Bone marrow (tissue), 2 donors: ENCODE data around the gene HBG1.
A peak's percentile ranks its signal among the peaks of the same experiment; 100 is the strongest.

Source experiments
- DNase-seq, 2 donors: peaks; one replicate each; lab custom pipeline; 2025; lab: John Stamatoyannopoulos, UW

HBG1 gene

DNA sequence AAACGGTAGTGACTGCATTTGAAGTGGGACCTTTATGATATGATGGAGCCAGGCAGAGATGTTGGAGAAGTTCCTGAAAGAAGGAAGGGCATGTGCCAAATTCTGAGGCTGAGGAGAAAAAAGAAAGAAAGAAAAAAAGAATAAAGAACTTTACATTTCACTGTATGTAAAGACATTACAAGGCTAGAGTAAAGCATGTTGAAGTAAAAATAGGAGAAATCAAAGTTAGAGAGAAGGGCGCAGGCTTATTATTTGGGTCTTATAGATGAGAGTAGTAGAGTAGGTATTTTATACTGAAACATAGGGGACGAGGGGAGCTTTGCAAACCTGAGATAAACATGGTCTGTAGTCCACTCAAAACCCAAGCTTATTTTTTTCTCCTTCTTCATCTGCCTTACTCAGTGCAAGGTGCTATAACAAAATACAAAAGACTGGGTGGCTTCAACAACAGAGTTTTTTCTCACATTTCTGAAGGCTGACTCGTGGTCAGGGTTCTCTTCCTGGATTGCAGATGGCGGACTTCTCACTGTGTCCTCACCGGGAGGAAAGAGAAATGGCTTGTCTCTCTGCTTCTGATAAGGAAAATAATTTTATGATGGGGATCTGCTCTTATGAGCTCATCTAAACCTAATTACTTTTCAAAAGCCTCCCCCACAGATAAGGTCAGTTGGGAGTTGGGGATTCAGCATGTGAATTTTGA lies 2.7 kb downstream of the HBG1 start:
- DNase-seq, result no peak

DNA sequence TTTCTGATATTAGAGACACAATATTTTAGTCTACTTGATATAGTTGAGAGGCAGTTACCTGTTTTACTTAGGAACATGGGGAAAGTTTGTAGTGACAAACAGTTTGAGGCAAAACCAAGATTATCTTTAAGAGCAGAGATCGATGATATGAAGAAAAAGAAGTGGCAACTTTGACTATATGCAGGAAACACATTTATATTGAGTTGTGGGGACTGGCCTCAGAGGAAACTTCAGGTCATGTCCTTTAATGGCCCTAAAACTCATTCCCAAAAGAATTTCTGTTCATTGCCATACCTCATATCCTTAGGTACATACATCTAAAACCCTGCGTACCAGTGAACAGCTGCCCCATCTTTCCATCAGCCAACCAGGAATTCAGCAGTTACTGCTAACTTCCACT lies 4.5 kb downstream of the HBG1 start:
- no peak for DNase-seq

DNA sequence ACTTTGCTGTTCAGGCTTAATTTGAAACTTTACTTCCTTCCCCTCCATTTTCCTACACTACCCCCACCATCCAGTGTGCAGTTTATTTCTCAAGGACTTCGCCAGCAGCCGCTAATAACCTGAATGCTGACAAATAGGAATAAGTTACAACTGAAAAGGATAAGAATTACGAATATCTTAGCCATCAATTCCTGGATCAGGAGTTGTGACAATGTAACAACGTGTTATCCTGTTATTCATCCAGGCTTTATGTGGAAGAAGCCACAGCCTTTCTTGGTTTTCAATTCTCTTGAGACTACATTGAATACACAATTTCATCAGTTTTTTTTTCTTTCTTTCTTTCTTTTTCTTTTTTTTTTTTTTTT lies 5.9 kb downstream of the HBG1 start:
- DNase-seq, result no peak

DNA sequence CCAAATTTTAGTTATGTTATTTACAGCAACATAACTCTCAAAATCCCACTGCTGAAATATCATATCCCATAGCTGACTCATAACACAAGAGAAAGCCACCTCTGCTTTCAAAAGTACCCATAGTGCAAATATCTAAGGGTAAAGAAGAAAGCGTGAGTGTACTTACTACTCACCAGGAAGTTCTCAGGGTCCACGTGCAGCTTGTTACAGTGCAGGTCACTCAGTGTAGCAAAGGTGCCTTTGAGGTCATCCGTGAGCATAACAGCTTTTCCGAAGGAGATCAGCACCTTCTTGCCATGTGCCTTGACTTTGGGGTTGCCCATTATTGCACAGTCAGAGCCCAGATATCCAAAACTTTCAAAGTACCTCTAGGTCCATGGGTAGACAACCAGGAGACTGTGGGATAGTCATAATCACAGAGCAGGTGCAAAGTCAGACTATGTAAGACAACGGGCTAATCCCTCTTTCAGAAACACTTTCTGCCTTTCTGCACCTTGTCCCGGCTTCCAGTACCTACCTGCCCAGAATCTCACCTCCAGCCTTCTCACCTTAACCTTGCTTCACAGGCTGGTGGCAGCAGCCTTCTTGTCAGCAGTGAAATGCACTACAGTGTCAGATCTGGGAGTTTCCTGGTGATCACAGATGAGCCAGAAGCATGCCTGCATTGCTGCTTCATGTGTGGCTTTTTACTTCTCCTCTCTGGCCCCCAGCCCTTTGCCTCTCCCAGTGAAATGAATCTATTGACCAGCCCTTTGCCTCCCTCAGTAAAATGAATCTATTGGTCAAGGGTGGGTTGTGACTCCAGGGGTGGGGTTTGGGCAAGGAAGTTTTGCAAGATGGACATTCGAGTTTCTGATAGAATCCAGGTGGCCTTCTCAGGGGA lies 6.5 kb downstream of the HBG1 start:
- no peak for DNase-seq

DNA sequence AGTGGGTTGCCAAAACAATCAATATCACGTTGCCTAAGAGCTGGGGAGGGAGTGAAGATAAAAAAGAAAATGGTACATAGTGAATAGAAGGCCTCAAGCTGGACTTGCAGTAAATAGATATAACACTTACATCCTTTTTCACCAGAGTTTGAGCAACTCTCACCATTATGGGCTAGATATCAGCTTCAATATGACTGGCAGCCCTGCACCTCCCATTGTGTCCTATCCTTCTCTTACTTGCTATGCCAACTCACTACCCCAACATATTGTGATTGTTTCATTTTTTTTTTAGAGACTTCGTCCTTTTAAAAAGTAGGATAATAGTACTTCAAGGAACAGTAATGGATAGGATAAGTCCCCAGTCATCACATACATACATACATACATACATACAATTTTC lies 7.4 kb downstream of the HBG1 start:
- no peak for DNase-seq

DNA sequence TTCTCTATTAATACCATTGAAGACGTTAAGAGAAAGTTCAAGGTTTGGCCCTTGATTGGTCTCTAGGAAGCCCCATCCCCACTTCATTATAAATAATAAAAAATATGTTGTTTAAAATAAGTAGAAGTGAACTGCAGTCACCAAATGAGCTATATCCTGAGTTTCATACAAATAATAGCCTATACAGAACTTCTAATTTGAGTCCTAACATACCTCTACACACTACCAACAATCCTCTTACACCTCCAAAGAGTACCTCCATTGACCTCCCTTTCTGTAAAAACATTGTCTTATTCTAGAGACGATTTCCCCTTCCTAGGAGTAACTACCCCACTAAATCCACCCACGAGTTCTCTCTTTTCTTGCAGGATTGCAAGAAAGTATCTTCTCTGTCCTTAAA lies 8.2 kb downstream of the HBG1 start:
- DNase-seq, result no peak

DNA sequence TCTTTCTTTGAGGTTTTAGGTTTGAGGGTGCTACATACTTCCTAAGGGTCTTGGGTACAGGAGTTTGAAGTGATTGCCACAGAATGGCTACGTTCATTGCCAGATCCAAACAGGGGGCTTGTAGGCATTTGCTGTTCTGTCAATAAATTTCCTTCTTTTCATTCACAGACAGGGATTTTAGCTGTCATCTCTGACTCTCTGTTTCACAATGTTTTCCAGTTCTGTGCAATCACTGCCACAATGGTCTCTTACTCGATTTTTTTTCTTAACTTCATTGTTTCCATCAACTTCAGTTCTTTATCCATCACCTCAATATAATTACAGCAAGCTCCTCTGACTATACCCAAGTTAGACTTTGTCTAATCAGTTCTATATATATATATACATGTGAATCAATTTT lies 9.2 kb downstream of the HBG1 start:
- DNase-seq, result no peak

DNA sequence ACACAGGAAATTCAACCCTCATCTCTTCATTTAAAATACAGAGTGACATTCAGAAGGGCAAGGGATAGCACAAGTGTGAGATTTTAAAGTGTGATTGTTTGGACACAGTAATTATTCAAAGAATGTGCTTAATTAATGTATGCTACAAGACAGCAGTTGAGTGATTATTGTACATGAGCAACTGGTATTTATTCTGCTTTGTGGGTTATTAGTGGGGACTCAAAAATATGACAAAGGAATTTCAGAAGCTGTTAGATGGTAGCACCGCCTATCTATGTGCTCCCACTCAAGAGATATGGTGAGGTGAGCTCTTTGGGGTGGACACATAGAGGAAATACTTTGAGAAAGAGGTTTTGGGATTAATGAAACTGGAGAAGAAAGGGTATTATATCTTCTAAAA lies 9.6 kb downstream of the HBG1 start:
- no peak for DNase-seq

DNA sequence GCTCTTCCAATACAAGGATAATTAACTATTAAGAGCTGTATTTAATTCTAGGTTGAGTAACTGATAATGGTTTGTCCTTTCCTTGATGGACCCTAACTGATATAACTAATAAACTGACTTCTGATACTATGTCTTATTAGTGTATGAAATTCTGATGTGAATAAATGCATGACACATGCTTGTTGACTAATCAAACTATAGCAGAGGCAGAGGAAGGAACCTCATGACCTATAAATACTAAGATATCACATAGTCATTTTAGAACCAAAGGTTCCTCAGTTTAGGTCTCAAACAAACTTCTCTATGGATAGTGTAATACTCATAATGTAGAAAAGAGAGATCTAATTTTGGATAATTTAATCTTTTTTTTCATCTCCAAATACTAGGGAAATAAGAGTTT lies 10.6 kb downstream of the HBG1 start:
- no peak for DNase-seq

DNA sequence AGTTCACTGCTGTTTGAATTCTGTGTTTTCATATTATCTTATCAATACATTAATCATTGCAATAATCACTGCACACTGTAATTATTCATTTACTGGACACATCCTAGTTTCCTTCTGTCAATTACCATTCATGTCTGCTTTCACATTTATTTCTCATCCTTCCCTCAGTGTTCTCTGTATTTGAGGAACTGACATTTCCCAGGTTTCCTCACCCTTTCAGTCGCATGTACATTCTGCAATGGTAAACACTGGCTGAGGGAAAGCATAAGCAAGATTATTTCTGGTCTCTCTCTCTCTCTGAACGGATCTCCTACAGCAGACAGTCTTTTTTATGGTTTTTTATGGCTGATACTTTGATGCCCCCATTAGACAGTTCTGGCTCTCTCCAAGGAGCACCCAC lies 11.2 kb downstream of the HBG1 start:
- no peak for DNase-seq

DNA sequence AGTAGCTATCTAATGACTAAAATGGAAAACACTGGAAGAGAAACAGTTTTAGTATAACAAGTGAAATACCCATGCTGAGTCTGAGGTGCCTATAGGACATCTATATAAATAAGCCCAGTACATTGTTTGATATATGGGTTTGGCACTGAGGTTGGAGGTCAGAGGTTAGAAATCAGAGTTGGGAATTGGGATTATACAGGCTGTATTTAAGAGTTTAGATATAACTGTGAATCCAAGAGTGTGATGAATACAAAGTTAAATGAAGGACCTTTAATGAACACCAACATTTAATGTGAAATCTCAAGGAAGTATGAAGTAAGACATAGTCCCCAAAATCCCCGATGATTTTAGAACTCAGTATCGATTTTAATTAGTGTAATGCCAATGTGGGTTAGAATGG lies 12.2 kb downstream of the HBG1 start:
- DNase-seq, result no peak

DNA sequence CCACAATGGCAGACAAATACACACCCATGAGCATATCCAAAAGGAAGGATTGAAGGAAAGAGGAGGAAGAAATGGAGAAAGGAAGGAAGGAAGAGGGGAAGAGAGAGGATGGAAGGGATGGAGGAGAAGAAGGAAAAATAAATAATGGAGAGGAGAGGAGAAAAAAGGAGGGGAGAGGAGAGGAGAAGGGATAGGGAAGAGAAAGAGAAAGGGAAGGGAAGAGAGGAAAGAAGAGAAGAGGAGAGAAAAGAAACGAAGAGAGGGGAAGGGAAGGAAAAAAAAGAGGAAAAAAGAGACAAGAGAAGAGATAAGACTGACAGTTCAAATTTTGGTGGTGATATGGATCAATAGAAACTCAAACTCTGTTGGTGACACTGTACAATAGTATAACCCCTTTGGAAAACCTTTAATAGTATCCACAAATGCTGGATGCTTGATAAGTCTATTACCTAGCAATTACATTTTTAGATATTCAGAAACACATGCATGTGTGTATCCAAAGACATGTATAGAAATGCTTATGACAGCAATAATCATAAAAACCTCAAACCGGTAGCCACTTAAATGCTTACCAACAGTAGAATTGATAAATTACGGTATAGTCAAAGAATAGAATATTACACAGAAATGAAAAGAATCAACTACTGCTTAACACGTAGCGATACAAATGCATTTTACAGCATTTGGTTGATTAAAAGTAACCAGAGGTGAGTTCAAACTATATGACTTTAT lies 14.1 kb downstream of the HBG1 start:
- no peak for DNase-seq

DNA sequence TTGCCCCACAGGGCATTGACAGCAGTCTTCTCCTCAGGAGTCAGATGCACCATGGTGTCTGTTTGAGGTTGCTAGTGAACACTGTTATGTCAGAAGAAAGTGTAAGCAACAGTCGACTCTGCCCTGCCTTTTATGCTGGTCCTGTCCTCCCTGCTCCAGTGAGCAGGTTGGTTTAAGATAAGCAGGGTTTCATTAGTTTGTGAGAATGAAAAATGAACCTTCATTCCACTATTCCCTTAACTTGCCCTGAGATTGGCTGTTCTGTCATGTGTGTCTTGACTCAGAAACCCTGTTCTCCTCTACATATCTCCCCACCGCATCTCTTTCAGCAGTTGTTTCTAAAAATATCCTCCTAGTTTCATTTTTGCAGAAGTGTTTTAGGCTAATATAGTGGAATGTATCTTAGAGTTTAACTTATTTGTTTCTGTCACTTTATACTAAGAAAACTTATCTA lies 15.2 kb downstream of the HBG1 start, which contains the start of gene HBD:
TSS of gene HBD (minus strand) at position 103 of the 454 bp plus-strand sequence. CDS start at position 53, 50 bp downstream.
- peak in 1 of 2 donors; percentile 89 for DNase-seq

DNA sequence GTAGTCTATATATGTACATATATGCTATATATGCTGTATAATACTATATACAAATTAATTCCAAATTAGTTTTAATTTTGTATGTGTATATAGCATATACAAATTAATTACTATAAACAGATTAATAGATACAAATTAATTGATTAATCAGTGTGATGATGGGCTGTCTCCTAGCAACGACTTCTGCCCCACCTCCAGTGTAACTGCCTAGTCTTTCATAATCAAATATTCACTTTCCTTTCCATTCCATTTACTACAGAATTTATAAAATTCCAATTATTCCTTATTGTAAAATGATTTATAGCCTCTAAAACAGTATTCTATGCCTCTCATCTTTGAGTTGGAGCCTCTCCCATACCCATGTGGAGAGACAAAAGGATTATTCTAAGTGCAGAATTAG lies 16.4 kb downstream of the HBG1 start:
- DNase-seq, result no peak

DNA sequence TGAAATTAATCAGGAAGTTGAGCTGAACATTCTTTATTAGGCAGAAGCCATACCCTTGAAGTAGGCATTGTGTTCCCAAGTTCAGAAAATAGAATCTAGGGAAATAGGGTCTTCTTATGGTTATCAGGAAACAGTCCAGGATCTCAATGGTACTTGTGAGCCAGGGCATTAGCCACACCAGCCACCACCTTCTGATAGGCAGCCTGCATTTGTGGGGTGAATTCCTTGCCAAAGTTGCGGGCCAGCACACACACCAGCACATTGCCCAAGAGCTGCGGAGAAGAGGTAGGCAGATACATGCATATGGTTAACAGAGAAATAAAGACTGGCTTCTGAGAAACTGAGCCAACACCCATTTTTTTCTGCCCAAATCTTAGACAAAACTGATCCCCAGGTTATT lies 16.8 kb downstream of the HBG1 start:
- no peak for DNase-seq

DNA sequence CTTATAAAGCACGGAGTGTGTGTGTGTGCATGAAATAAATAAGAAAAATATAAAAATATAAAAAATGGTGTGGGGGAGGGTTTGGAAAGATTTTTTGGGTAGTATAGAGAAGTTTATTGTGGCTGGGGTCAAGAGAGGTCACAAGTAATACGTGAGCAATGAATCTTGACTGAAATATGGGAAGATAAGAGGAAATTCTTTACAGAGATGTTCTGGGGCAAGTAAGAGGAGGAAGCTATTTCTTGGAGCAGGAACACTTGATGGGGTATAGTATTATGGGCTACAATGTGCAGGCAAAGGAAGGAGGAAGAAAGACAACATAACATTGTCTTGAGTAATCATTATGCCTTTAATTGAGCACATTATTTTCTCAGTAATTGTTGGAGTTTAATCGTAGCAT lies 17.5 kb downstream of the HBG1 start:
- DNase-seq, result no peak

DNA sequence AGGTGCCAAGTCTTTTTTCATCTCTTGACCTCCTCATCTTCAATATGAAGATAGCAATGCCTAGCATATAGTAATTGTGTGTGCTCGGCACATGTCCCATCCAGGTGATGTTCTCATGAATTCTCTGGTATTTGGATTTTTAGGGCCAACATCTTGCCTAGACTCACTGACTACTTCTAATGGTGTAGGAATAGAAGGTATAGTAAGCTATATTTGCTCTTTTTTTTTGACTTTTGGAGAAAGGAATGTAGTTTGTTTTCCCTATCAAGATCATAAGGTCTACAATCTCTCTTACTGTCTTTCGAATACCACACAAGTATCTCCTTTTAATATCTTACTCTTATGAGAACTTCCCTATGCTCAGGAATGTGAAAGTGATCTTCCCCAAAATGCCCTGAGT lies 18.5 kb downstream of the HBG1 start:
- no peak for DNase-seq

DNA sequence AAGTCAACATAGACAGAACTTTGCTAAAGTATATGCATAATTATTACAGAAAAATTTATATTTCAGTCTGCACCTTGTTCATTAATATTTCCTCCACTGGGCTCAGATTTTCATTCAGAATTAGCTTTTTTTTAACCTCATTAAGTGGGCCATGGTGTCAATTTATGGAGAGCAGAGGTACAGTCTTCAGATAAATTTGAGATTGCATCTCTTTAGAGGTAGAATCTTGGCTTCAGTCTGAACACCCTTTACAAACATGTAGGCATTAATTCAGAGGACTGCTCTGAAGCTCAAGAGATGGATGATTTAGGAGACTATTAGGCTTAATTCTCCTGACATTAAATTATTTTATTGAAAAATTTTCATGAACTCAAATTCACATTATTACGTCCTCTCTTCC lies 19.4 kb downstream of the HBG1 start:
- DNase-seq, result no peak

DNA sequence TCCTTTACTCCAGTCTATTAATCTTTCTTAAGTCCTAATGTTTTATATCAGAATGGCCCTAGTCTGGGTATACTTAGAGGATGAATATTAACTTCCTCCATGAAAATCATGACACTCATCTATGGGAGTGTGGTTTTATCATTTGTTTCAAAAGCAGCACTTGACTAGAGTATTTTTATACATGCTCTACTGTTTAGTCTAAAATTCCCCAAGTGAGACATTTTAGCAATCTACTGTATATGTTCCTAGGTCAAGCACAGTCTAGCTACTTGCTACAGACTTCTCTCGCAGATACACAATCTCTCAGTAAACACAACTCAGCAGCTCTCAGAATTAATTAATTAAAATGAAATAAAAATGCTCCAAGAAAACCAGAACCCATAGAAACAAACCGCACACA lies 19.9 kb downstream of the HBG1 start:
- DNase-seq, result no peak

DNA sequence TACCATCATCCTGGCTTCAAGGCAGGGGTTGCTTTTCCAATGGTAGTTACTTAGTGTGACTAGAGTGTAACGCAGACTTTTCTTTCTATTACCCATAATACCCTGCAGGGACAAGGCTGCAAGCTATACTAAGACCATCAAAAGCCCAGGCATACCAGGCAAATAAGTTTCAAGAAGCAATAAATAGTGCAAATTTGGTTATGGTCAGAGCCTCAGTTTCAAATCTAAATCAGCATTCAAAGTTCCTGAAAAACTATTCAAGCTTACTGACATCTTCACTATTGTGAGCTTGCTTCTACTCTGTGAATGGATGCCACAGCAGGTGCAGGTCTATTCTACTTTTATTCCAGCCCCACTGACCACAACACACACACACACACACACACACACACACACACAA lies 20.3 kb downstream of the HBG1 start:
- DNase-seq, result no peak

DNA sequence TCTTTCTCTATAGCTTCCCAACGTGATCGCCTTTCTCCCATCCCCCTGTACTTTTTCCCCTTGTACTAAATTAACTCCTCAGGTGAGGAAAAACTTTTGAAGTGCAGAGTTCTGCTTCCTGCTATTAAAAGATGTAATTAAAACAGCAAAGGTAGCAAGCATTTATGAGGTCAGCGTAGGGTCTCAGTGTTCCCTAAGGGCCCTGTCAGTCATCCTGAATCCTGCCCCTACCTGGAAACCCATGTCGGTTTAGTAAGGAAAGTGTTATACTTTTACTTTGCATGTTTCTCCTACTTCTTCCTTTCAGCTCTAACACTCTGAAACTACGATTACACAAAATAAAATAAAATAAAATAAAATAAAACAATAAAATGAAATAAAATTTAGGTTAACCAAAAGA lies 21.5 kb downstream of the HBG1 start:
- no peak for DNase-seq

DNA sequence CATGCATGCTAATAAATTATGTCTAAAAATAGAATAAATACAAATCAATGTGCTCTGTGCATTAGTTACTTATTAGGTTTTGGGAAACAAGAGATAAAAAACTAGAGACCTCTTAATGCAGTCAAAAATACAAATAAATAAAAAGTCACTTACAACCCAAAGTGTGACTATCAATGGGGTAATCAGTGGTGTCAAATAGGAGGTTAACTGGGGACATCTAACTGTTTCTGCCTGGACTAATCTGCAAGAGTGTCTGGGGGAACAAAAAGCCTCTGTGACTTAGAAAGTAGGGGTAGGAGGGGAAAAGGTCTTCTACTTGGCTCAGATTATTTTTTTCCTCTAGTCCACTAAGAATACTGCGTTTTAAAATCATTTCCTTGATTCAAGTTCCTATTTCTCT lies 22.0 kb downstream of the HBG1 start:
- DNase-seq, result no peak
